Osteoblast (primary cell): ENCODE results near the gene HAUS3. TPM values are rescaled to one million over a fixed set of nuclear protein-coding genes. Genes with fewer than 3 reads are reported as not detected.
A peak's percentile ranks its signal among the peaks of the same experiment; 100 is the strongest.

Source experiments
- DNase-seq: peaks from one replicate; pipeline ENCODE4 v3.0.0; 2011; ENCODE audit warnings: low spot score, mixed read lengths; ENCODE audit not compliant: insufficient read length; ENCODE audit errors: missing footprints
- H2AFZ ChIP-seq: 2 replicates; pipeline ENCODE4 v1.6.0; 2011; ENCODE audit warnings: mild to moderate bottlenecking, low read length
- H3K27ac ChIP-seq: 2 replicates; pipeline ENCODE4 v1.5.1; 2011; ENCODE audit warnings: mild to moderate bottlenecking, low read depth, low read length, moderate library complexity
- H3K27me3 ChIP-seq: 2 replicates; pipeline ENCODE4 v1.6.0; 2012; ENCODE audit warnings: mild to moderate bottlenecking, control low read depth, inconsistent platforms, low read length, moderate library complexity; ENCODE audit not compliant: insufficient read depth
- H3K36me3 ChIP-seq: 2 replicates; pipeline ENCODE4 v1.5.1; 2011; ENCODE audit warnings: mild to moderate bottlenecking, low read length, control low read depth, moderate library complexity; ENCODE audit not compliant: insufficient read depth
- H3K4me1 ChIP-seq: 2 replicates; pipeline ENCODE4 v1.5.1; 2011; ENCODE audit warnings: mild to moderate bottlenecking, low read length, control low read depth, moderate library complexity; ENCODE audit not compliant: insufficient read depth
- H3K4me2 ChIP-seq: 2 replicates; pipeline ENCODE4 v1.6.0; 2011; ENCODE audit warnings: mild to moderate bottlenecking, low read length; ENCODE audit not compliant: insufficient read depth
- H3K4me3 ChIP-seq: fragments of 200-600 bp; sonication (generic); 3 replicates; pipeline ENCODE4 v1.5.1; 2012; ENCODE audit warnings: mild to moderate bottlenecking, low read length, inconsistent platforms; ENCODE audit not compliant: insufficient read depth
- H3K79me2 ChIP-seq: 2 replicates; pipeline ENCODE4 v1.6.0; 2012; ENCODE audit warnings: mild to moderate bottlenecking, low read length, control low read depth, inconsistent platforms; ENCODE audit not compliant: insufficient read depth
- H3K9me3 ChIP-seq: 2 replicates; pipeline ENCODE4 v1.5.1; 2011; ENCODE audit warnings: low read depth, low read length, control low read depth
- H4K20me1 ChIP-seq: 2 replicates; pipeline ENCODE4 v1.6.0; 2012; ENCODE audit warnings: mild to moderate bottlenecking, low read length, control low read depth; ENCODE audit not compliant: insufficient read depth
- CTCF ChIP-seq: IDR thresholded peaks from 2 replicates; pipeline ENCODE4 v1.5.1; 2011; ENCODE audit warnings: mild to moderate bottlenecking, low read depth, low read length, moderate library complexity; ENCODE audit errors: extremely low read depth
- total RNA-seq: library from RNA; depleted of rRNA; stranded (reverse); fragments of >200 nt; gene quantifications from 2 replicates; pipeline ENCODE4 v1.2.3, GENCODE V29; 2012

Gene HAUS3
- total RNA-seq, 1 donor: 8.7 TPM

GRCh38 chr4:2285613-2286381 lies 43.9 kb upstream of the HAUS3 start:
- no peak for TF ChIP-seq CTCF
- H3K4me1 ChIP-seq: no peaks in the 10 kb centered on the region
- H3K27ac ChIP-seq: no peak overlapping the region
- no peaks in the 10 kb centered on the region for H3K79me2 ChIP-seq
- no peak overlapping the region for H3K4me3 ChIP-seq
- H4K20me1 ChIP-seq: peaks cover 4% of the 10 kb centered on the region
- no peak overlapping the region for H3K4me2 ChIP-seq
- no peaks in the 10 kb centered on the region for H3K27me3 ChIP-seq
- no peaks in the 10 kb centered on the region for H3K9me3 ChIP-seq
- no peaks in the 10 kb centered on the region for H3K36me3 ChIP-seq
- no peak overlapping the region for H2AFZ ChIP-seq
- peak; percentile 50 for DNase-seq

GRCh38 chr4:2284934-2285612 lies 43.2 kb upstream of the HAUS3 start:
- Histone ChIP-seq H3K27ac (no peak overlapping the region), H2AFZ (no peak overlapping the region), H3K4me3 (no peak overlapping the region), H3K36me3 (no peaks in the 10 kb centered on the region), H3K27me3 (no peaks in the 10 kb centered on the region), H3K4me1 (no peaks in the 10 kb centered on the region), H3K79me2 (no peaks in the 10 kb centered on the region), H3K9me3 (no peaks in the 10 kb centered on the region), H4K20me1 (peaks cover 4% of the 10 kb centered on the region), H3K4me2 (no peak overlapping the region)
- peak; percentile 89 for DNase-seq
- TF ChIP-seq CTCF: no peak

DNA sequence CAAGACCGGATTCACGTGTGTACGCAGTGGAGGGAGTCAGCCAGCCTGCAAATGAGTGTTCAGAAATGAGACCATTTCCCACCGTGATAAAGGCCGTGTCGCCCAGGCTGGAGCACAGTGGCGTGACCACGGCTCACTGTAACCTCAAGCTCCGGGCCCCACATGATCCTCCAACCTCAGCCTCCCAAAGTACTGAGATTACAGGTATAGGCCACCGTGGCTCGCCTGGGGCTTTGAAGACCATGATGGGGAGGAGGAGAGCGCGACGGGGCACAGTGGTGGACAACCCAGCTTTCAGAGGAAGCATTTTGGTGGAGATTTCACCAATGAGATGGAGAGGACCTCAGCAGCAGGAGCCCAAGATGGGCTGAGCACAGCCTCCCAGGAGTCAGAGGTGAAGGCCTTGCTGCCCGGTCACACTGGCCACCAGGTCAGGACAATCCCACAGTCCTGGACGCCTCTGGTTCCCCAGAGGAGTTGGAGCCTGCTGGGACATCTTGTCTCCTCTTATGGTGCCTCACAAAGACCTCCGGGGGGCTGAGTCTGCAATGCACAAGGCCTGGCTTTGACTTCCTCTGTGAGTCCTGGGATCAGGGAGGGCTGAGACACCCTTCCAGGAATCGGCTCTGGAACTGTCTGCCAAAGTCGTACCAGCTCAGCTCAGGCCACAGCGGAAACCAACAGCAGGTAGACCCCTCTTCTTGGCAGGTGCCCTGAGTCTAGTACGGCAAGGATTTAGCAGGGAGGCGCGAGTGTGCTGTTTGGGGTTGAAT lies 42.4 kb upstream of the HAUS3 start:
- Histone ChIP-seq H3K36me3 (no peaks in the 10 kb centered on the region), H3K4me1 (no peaks in the 10 kb centered on the region), H2AFZ (no peak overlapping the region), H3K9me3 (no peaks in the 10 kb centered on the region), H3K27me3 (no peaks in the 10 kb centered on the region), H3K4me2 (no peak overlapping the region), H4K20me1 (peaks cover 4% of the 10 kb centered on the region), H3K4me3 (no peak overlapping the region), H3K27ac (no peak overlapping the region), H3K79me2 (no peaks in the 10 kb centered on the region)
- no peak for TF ChIP-seq CTCF
- no peak for DNase-seq
